ENCODE data around the gene DPP6.

Gene DPP6

DNA sequence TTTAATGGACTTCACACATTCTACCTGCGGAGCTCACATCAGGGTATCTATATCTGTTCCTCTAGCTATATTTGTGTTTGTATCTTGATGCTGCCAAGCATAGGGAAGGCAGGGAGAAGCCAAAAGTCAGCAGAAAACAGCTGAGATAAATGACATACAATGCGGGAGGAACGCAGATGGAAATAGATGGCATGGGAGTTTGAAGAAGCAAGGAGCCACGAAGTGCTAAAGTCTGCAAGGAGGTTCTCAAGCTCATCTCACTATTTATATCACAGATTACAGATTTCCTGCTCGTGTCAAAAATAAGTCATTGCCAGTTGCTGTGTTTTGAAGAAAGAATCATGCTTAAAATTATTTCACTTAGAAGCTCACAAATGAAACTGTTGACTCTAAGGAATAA lies 180.5 kb downstream of the DPP6 start:
- DNase-seq (ENCODE audit: low spot score), result no peak

GRCh38 chr7:154241988-154242387 lies 189.8 kb downstream of the DPP6 start:
- DNase-seq (ENCODE audit: low spot score), result no peak

- DNase-seq (ENCODE audit: low spot score), result no peak
These were observed 190.5 kb downstream of the DPP6 start for GRCh38 chr7:154242709-154243108.

GRCh38 chr7:154252046-154252445 lies 199.8 kb downstream of the DPP6 start:
- no peak for DNase-seq (ENCODE audit: low spot score)

- no peak for DNase-seq (ENCODE audit: low spot score)
These were observed 201.6 kb downstream of the DPP6 start for GRCh38 chr7:154253810-154254209.

DNA sequence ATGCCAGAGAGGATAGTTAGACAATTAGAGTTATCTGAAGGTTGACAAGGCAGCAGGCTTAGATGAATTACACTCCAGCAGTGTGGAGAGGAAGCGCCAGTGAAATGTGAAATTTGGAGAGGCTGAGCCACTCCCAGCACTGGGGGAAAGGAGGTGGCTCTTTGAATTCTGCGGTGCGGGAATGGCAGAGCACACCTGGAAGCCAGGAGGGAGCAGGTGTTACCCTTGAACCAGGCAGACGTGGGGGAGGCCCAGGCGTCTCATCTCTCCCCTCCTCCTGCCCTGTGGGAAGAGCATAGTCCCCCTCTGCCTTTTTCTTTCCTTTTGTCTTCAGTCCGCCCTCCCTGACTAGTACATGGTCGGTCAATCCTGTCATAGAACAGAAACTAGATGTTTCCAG lies 203.1 kb downstream of the DPP6 start:
- DNase-seq (ENCODE audit: low spot score), result no peak

DNA sequence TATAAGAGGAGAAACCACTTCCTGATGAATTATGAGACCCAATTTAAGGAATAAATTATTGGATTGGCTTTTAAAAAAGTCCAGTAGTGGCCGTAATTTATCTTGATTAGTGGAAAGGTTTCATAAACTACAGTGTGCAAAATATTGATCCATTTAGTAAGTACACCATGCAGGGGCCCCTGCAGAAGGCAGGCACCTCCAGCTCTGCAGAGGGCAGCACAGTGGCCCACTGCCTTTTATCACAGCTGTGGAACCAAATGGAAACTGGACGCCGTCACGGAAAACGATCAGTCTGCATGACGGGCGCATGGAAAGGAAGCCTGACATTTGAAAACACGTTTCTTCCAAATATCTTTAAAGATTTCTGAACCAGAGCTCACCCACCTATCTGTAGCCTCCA lies 204.0 kb downstream of the DPP6 start:
- no peak for DNase-seq (ENCODE audit: low spot score)

- no peak for DNase-seq (ENCODE audit: low spot score)
These were observed 207.2 kb downstream of the DPP6 start for GRCh38 chr7:154259396-154259795.

- no peak for DNase-seq (ENCODE audit: low spot score)
These were observed 235.2 kb downstream of the DPP6 start for GRCh38 chr7:154287356-154287755.

DNA sequence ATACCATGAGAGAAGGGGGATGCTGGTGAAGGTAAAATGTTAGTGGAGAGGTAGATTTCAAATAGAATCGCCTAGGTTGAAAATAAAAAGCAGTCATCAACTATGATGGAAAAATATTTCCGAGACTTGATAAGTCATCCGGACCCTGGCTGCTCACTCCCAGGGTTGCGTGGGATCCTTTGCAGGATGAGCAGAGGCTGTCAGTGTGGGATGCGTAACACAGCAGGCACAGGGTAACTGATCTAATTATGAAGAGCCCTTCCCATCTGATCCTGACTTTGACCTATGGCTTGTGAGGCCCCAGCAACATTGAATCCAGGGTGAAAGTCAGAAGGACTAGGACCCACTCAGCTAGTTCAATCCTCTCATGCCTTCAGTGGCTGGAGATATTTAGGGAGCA lies 236.9 kb downstream of the DPP6 start:
- DNase-seq (ENCODE audit: low spot score), result no peak

- DNase-seq (ENCODE audit: low spot score), result no peak
These were observed 244.2 kb downstream of the DPP6 start for GRCh38 chr7:154296443-154296842.

GRCh38 chr7:154299736-154300135 lies 247.5 kb downstream of the DPP6 start:
- DNase-seq (ENCODE audit: low spot score), result no peak

GRCh38 chr7:154302380-154302779 lies 250.2 kb downstream of the DPP6 start:
- no peak for DNase-seq (ENCODE audit: low spot score)

GRCh38 chr7:154304231-154304630 lies 252.0 kb downstream of the DPP6 start:
- no peak for DNase-seq (ENCODE audit: low spot score)

DNA sequence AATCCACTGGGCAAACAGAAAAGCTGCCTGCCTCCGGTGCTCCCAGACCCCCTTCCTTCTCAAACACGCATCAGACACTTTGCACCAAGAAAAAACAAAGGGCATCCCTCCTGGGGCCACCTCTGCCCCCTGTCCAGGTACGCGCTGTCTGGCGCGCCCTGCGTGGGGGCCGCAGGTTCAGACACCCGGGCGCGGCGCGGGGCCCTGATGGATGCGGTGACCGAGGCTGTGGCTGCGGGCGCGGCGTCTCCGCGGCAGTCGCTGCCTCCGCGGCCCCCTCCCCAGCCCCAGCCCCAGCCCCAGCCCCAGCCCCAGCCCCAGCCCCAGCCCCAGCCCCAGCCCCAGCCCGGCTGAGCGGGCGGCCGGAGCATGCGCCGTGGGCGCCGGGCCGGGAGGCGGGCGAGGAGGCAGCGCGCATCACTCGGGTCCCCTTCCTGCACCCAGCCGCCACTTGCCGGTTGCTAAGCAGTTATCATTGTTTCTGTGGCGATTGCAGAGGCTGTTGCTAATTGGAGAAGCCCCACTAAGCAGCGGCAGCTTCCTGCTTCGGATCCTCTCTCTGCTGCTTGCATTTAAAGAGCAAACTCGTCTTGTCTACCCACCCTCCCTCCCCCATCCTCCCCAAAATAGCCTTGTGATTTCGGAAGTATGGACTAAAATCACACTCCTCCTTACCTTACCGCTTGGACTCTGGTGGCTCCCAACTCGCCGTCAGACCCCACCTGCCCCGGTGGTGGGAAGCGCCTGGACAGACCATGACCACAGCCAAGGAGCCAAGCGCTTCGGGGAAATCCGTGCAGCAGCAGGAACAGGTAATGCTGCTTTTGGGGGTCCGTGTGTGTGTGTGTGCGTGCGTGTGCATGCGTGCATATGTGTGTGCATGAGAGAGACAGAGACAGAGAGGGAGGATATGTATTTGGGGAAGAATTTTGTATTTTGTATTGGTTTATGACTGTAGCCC lies 252.8 kb downstream of the DPP6 start:
- DNase-seq (ENCODE audit: low spot score), result no peak

DNA sequence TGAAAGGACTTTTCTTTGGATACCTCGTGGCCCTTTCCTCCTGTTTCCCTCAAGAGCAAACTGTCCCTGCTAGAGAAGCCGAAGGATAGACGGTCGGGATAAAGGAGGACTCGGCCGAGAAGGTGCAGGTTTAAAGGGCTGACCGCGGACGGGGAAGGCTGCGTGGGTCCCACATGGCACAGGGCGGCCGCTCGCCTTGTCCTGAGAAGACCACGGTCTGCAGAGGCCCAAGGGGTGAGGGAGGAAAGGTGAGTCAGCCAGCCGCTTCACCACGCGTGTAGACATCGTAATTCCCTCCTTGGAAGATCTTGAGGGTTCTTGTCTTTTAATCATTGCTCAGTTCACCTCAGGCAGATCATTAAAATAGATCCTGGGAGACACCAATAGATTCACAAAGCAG lies 253.8 kb downstream of the DPP6 start:
- no peak for DNase-seq (ENCODE audit: low spot score)

DNA sequence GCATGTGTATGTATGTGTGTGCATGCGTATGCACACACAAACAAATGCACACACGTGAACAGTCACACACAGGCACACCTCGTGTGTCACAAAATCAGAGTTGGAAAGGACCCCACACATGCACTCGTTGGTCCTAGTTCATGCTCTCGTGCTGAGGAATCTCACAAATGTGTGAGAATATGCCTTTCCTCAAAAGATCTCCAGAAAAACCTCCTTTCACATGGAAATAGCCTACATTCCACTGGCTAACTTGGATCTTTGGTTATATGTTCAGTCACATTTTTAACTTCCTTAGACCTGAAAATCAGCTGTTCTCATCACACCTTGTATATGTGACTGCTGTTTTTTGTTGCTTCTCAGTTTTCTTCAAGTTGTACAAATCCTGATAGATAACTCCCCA lies 256.7 kb downstream of the DPP6 start:
- no peak for DNase-seq (ENCODE audit: low spot score)

GRCh38 chr7:154310114-154310513 lies 257.9 kb downstream of the DPP6 start:
- DNase-seq (ENCODE audit: low spot score), result no peak

DNA sequence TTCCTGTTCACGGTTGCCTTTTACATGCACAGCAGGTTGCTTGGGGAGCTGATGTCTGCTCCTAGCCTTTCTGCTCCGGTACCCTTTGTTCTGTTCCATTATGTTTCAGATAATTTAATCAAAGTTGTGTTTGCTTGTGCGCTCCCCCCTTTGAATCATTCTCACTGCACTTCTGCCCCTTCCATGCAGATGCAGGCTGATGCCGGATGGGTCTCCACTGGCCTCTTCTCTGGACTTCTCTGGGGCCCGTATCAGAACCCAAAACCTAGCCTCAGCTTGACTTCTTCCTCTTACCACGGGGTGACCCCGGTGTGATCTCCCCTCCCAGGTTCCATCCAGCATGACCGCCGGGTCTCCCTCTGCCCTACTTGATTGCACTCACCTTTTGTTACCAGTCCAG lies 272.0 kb downstream of the DPP6 start:
- DNase-seq (ENCODE audit: low spot score), result no peak

GRCh38 chr7:154326421-154326820 lies 274.2 kb downstream of the DPP6 start:
- no peak for DNase-seq (ENCODE audit: low spot score)

- DNase-seq (ENCODE audit: low spot score), result no peak
These were observed 278.1 kb downstream of the DPP6 start for GRCh38 chr7:154330318-154330717.

- no peak for DNase-seq (ENCODE audit: low spot score)
These were observed 280.8 kb downstream of the DPP6 start for GRCh38 chr7:154332811-154333580.

DNA sequence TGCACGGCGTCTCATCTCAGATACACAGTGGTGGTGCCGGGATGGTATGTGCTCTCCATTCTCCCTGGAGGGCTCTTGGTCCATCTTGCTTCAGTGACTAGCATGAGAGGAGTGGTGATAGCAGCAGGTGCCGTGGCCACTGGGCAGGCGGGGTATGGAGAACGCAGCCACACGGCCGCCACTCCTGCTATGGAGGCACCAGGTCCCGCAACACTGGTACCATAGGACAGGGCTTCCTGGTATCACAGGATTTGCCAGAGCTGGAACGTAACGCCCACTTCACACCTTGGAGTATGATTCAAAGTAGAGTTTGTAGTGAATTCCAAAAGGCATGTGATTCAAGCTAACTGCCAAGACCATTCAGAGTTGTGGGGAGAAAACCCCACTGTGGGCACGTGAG lies 284.1 kb downstream of the DPP6 start:
- DNase-seq (ENCODE audit: low spot score), result no peak

Measured in COLO829 (cell line).